Neural cell (in vitro differentiated cells): ENCODE results near the gene MEX3A. TPM values are rescaled to one million over a fixed set of nuclear protein-coding genes. Genes with fewer than 3 reads are reported as not detected.

Source experiments
- H2AFZ ChIP-seq: fragments of 200-600, 300-800 bp; sonication (generic), shearing (Covaris generic); 2 replicates; pipeline ENCODE4 v1.6.0; 2014; ENCODE audit warnings: low read depth, mild to moderate bottlenecking, antibody characterized with exemption, low read length, moderate library complexity
- H3F3A ChIP-seq: fragments of 200-600 bp; shearing (Covaris generic); 2 replicates; pipeline ENCODE4 v1.6.1; 2016; ENCODE audit warnings: mild to moderate bottlenecking, moderate library complexity, mixed read lengths, antibody characterized with exemption, low read length; ENCODE audit not compliant: insufficient read depth, poor library complexity, severe bottlenecking
- H3K27ac ChIP-seq: fragments of 200-600, 300-800 bp; sonication (generic), shearing (Covaris generic); 2 replicates; pipeline ENCODE4 v1.5.1; 2014; ENCODE audit warnings: mild to moderate bottlenecking, low read length, moderate library complexity
- H3K27me3 ChIP-seq: fragments of 300-800, 200-600 bp; sonication (generic), shearing (Covaris generic); 2 replicates; pipeline ENCODE4 v1.6.0; 2014; ENCODE audit warnings: mild to moderate bottlenecking, low read depth, low read length, moderate library complexity; ENCODE audit not compliant: insufficient read depth
- H3K36me3 ChIP-seq: fragments of 300-800, 200-600 bp; sonication (generic), shearing (Covaris generic); 2 replicates; pipeline ENCODE4 v1.5.1; 2014; ENCODE audit warnings: mild to moderate bottlenecking, antibody characterized with exemption, low read length, moderate library complexity; ENCODE audit not compliant: insufficient read depth
- H3K4me2 ChIP-seq: fragments of 300-800, 200-600 bp; sonication (generic), shearing (Covaris generic); 2 replicates; pipeline ENCODE4 v1.6.0; 2014; ENCODE audit warnings: mild to moderate bottlenecking, low read length
- H3K4me3 ChIP-seq: fragments of 300-800, 200-600 bp; sonication (generic), shearing (Covaris generic); 2 replicates; pipeline ENCODE4 v1.5.1; 2014; ENCODE audit warnings: mild to moderate bottlenecking, low read length, moderate library complexity
- H3K79me2 ChIP-seq: fragments of 200-600 bp; shearing (Covaris generic); replicated peaks from 2 replicates; pipeline ENCODE4 v1.6.0; 2014; ENCODE audit warnings: mild to moderate bottlenecking, low read length, moderate library complexity; ENCODE audit not compliant: insufficient read depth
- H3K9ac ChIP-seq: fragments of 300-800, 200-600 bp; sonication (generic), shearing (Covaris generic); 2 replicates; pipeline ENCODE4 v1.6.1; 2016; ENCODE audit warnings: mild to moderate bottlenecking, low read length, mixed read lengths
- H3K9me2 ChIP-seq: fragments of 200-600 bp; shearing (Covaris generic); 2 replicates; pipeline ENCODE4 v1.6.1; 2016; ENCODE audit warnings: mild to moderate bottlenecking, low read length, mixed read lengths; ENCODE audit not compliant: insufficient read depth
- H3K9me3 ChIP-seq: fragments of 200-600, 300-800 bp; sonication (generic), shearing (Covaris generic); 2 replicates; pipeline ENCODE4 v1.6.1; 2016; ENCODE audit warnings: mild to moderate bottlenecking, mixed run types, low read length, moderate library complexity, mixed read lengths
- H4K20me1 ChIP-seq: fragments of 200-600 bp; shearing (Covaris generic); 2 replicates; pipeline ENCODE4 v1.6.1; 2016; ENCODE audit warnings: mild to moderate bottlenecking, mixed run types; ENCODE audit not compliant: insufficient read depth
- EP300 ChIP-seq: fragments of 450-650 bp; conservative IDR thresholded peaks from 2 replicates; pipeline ENCODE4 v1.6.1; 2014; ENCODE audit warnings: antibody characterized with exemption, mild to moderate bottlenecking, moderate library complexity; ENCODE audit not compliant: poor library complexity, severe bottlenecking
- EZH2 ChIP-seq: fragments of 200-600, 300-800 bp; shearing (Covaris generic), sonication (generic); IDR thresholded peaks from 2 replicates; pipeline ENCODE4 v1.6.1; 2014; ENCODE audit warnings: antibody characterized with exemption, low read length, borderline replicate concordance, mild to moderate bottlenecking; ENCODE audit not compliant: insufficient read depth, poor library complexity, severe bottlenecking
- MXI1 ChIP-seq: fragments of 450-650 bp; conservative IDR thresholded peaks from 2 replicates; pipeline ENCODE4 v1.6.1; 2014; ENCODE audit warnings: antibody characterized with exemption, mild to moderate bottlenecking; ENCODE audit not compliant: poor library complexity, severe bottlenecking
- POLR2AphosphoS5 ChIP-seq: IDR thresholded peaks from 2 replicates; pipeline ENCODE4 v1.6.1; 2012
- RAD21 ChIP-seq: fragments of 450-650 bp; conservative IDR thresholded peaks from 2 replicates; pipeline ENCODE4 v1.6.1; 2014; ENCODE audit warnings: antibody characterized with exemption, mild to moderate bottlenecking, moderate library complexity
- REST ChIP-seq: IDR thresholded peaks from 2 replicates; pipeline ENCODE4 v1.6.1; 2012; ENCODE audit warnings: borderline replicate concordance
- SMC3 ChIP-seq: fragments of 450-650 bp; conservative IDR thresholded peaks from 2 replicates; pipeline ENCODE4 v1.6.1; 2014; ENCODE audit warnings: antibody characterized with exemption, mild to moderate bottlenecking, moderate library complexity; ENCODE audit not compliant: poor library complexity
- TAF1 ChIP-seq: IDR thresholded peaks from 2 replicates; pipeline ENCODE4 v1.6.1; 2012; ENCODE audit warnings: low read depth
- polyA plus RNA-seq: library from polyadenylated mRNA; depleted of rRNA; stranded (reverse); fragments of >200 nt; gene quantifications from 2 replicates; pipeline ENCODE4 v1.2.3, GENCODE V29; 2014
- TF ChIP-seq, protein P1 (sequence below): fragments of 450-650 bp; IDR thresholded peaks from 2 replicates; pipeline ENCODE4 v1.5.1; 2014; ENCODE audit warnings: antibody characterized with exemption, mild to moderate bottlenecking, moderate library complexity; ENCODE audit not compliant: poor library complexity, severe bottlenecking

MEX3A gene
- polyA plus RNA-seq, 1 donor from 2014 or later: 39.8 TPM

- Histone ChIP-seq H2AFZ (no peak overlapping the region), H3K27ac (no peak overlapping the region), H3F3A (no peaks in the 10 kb centered on the region), H3K9ac (no peak overlapping the region), H3K9me3 (no peaks in the 10 kb centered on the region), H3K79me2 (no peaks in the 10 kb centered on the region), H3K36me3 (no peaks in the 10 kb centered on the region), H3K4me2 (no peak overlapping the region), H3K4me3 (no peak overlapping the region), H4K20me1 (peaks cover 14% of the 10 kb centered on the region), H3K27me3 (no peaks in the 10 kb centered on the region), H3K9me2 (no peaks in the 10 kb centered on the region)
- TF ChIP-seq TAF1: no peak
- TF ChIP-seq, protein P1, sequence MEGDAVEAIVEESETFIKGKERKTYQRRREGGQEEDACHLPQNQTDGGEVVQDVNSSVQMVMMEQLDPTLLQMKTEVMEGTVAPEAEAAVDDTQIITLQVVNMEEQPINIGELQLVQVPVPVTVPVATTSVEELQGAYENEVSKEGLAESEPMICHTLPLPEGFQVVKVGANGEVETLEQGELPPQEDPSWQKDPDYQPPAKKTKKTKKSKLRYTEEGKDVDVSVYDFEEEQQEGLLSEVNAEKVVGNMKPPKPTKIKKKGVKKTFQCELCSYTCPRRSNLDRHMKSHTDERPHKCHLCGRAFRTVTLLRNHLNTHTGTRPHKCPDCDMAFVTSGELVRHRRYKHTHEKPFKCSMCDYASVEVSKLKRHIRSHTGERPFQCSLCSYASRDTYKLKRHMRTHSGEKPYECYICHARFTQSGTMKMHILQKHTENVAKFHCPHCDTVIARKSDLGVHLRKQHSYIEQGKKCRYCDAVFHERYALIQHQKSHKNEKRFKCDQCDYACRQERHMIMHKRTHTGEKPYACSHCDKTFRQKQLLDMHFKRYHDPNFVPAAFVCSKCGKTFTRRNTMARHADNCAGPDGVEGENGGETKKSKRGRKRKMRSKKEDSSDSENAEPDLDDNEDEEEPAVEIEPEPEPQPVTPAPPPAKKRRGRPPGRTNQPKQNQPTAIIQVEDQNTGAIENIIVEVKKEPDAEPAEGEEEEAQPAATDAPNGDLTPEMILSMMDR: no peak
- no peak for TF ChIP-seq REST
- TF ChIP-seq SMC3: no peak
- TF ChIP-seq RAD21: no peak
- TF ChIP-seq EZH2: no peak
- TF ChIP-seq MXI1: no peak
- TF ChIP-seq POLR2AphosphoS5: no peak
- no peak for TF ChIP-seq EP300
Measured at GRCh38 chr1:156119503-156120209, 37.4 kb upstream of the MEX3A start.

DNA sequence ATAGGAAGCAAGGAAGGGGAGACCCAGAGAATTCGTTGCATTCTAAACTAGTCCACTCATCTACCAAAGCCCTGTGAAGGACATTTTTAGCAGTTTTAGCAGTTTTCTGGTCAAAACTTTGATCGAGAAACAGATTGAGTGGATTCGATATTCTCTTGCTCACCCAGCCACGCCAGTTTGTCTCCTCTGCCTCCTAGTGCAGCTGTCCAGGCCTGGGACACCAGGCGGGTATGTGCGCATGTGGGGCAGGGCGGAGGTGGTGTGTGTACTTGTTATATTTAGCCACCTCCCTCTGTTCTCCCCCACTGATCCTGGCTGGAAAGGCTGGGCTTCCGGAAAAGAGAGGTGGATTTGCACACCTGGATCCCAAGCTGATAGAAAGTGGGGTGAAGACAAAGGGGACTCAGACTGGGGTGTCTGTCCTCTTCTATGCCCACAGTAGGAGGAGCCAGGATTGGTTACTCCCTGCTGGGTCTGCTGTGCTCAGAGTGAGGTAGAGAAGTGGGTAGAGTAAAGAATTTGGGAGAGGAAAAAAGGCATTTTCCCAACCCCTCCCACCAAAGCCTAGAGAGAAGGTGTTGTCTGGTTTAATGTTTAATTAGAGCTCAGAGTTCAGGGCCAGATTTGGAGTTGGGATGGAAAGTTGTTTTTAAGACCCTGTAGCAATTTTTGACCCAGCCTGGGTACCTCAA lies 36.1 kb upstream of the MEX3A start:
- H3K27ac ChIP-seq: no peak overlapping the region
- no peak overlapping the region for H2AFZ ChIP-seq
- no peaks in the 10 kb centered on the region for H3K9me3 ChIP-seq
- H3K4me2 ChIP-seq: no peak overlapping the region
- H3K9ac ChIP-seq: no peak overlapping the region
- H4K20me1 ChIP-seq: peaks cover 19% of the 10 kb centered on the region
- TF ChIP-seq TAF1: no peak
- TF ChIP-seq MXI1: no peak
- no peak for TF ChIP-seq EP300
- TF ChIP-seq POLR2AphosphoS5: no peak
- no peak for TF ChIP-seq SMC3
- TF ChIP-seq, protein P1: no peak
- no peak for TF ChIP-seq RAD21
- no peak for TF ChIP-seq REST
- no peak for TF ChIP-seq EZH2
- no peaks in the 10 kb centered on the region for H3F3A ChIP-seq
- H3K9me2 ChIP-seq: no peaks in the 10 kb centered on the region
- no peaks in the 10 kb centered on the region for H3K36me3 ChIP-seq
- H3K4me3 ChIP-seq: no peak overlapping the region
- H3K79me2 ChIP-seq: peaks cover 6% of the 10 kb centered on the region
- H3K27me3 ChIP-seq: no peaks in the 10 kb centered on the region
